Endometrium (tissue), 2 donors: ENCODE measurements around the gene STK36.
A peak's percentile ranks its signal among the peaks of the same experiment; 100 is the strongest.

Source experiments
- FAIRE-seq: peaks from 2 replicates; lab custom pipeline; 2012; peaks lifted over from hg19 to GRCh38; lab: Jason Lieb, UNC
- donor health status: control.
- donor health status: control.

Gene STK36

GRCh38 chr2:218671654-218672566 is at the start of gene STK36, which contains the start of gene RNF25:
Gene STK36, plus strand, starts transcription at chr2:218672086. Its CDS starts 744 bp downstream, at chr2:218672830.
Gene RNF25, minus strand, starts transcription at chr2:218672002. Its CDS starts 32 bp downstream, at chr2:218671970.
- no peak for FAIRE-seq

- FAIRE-seq = no peak
Measured at GRCh38 chr2:218622606-218623365, 49.1 kb upstream of the STK36 start.

- no peak for FAIRE-seq
Measured at GRCh38 chr2:218623366-218623705, 48.5 kb upstream of the STK36 start.

- no peak for FAIRE-seq
Measured at GRCh38 chr2:218626369-218626768, 45.5 kb upstream of the STK36 start.

GRCh38 chr2:218627939-218628338 is 43.9 kb upstream of the STK36 start:
- FAIRE-seq = no peak

- no peak for FAIRE-seq
Measured at GRCh38 chr2:218631837-218632236, 40.0 kb upstream of the STK36 start.

- no peak for FAIRE-seq
Measured at GRCh38 chr2:218635719-218636118, 36.2 kb upstream of the STK36 start.

- FAIRE-seq = no peak
Measured at GRCh38 chr2:218638372-218638771, 33.5 kb upstream of the STK36 start.

GRCh38 chr2:218642121-218642656 is 29.7 kb upstream of the STK36 start:
- FAIRE-seq = no peak

- FAIRE-seq = no peak
Measured at GRCh38 chr2:218642786-218643185, 29.1 kb upstream of the STK36 start.

GRCh38 chr2:218643751-218644310 is 28.1 kb upstream of the STK36 start:
- no peak for FAIRE-seq

GRCh38 chr2:218644721-218645120 is 27.2 kb upstream of the STK36 start:
- FAIRE-seq = no peak

GRCh38 chr2:218645126-218645525 is 26.8 kb upstream of the STK36 start:
- FAIRE-seq = no peak

- FAIRE-seq = no peak
Measured at GRCh38 chr2:218648088-218648786, 23.6 kb upstream of the STK36 start.

GRCh38 chr2:218648787-218649100 is 23.1 kb upstream of the STK36 start:
- FAIRE-seq = no peak

GRCh38 chr2:218655751-218656150 is 16.1 kb upstream of the STK36 start:
- no peak for FAIRE-seq

- no peak for FAIRE-seq
Measured at GRCh38 chr2:218658671-218659257, 13.1 kb upstream of the STK36 start.

- FAIRE-seq = peak; percentile 80
Measured at GRCh38 chr2:218659258-218659987, 12.5 kb upstream of the STK36 start, which contains the start of the genes BCS1L and ZNF142. Gene BCS1L, plus strand, starts transcription at chr2:218659683. Its CDS starts 1,305 bp downstream, at chr2:218660988. Gene ZNF142, minus strand, starts transcription at chr2:218659623. Its CDS starts 3,194 bp downstream, at chr2:218656429.

- no peak for FAIRE-seq
Measured at GRCh38 chr2:218659988-218660358, 11.9 kb upstream of the STK36 start.

- no peak for FAIRE-seq
Measured at GRCh38 chr2:218662377-218662776, 9.5 kb upstream of the STK36 start.

GRCh38 chr2:218662827-218663226 is 9.1 kb upstream of the STK36 start:
- FAIRE-seq = no peak
